NB4 (cell line): ENCODE data around the gene DHX58.

Experiments used
- DNase-seq: peaks from one replicate; pipeline ENCODE4 v3.0.0; 2010; ENCODE audit warnings: low read depth
- H3K4me3 ChIP-seq: one replicate; pipeline ENCODE4 v1.5.1; 2011; ENCODE audit warnings: mild to moderate bottlenecking, low read depth, low read length, moderate library complexity
- MYC ChIP-seq: IDR thresholded peaks from 2 replicates; pipeline ENCODE4 v1.6.1; 2011; ENCODE audit warnings: low read depth, low read length
- POLR2A ChIP-seq: IDR thresholded peaks from 2 replicates; pipeline ENCODE4 v1.6.1; 2011; ENCODE audit warnings: mild to moderate bottlenecking; ENCODE audit not compliant: insufficient read length; ENCODE audit errors: extremely low read depth
- TF ChIP-seq, protein P1 (sequence below): IDR thresholded peaks from one replicate; pipeline ENCODE4 v1.5.1; 2012; ENCODE audit warnings: low read depth, low read length
- TF ChIP-seq, protein P2 (sequence below): IDR thresholded peaks from 2 replicates; pipeline ENCODE4 v1.6.1; 2011; ENCODE audit warnings: low read depth, low read length

The DHX58 gene

DNA sequence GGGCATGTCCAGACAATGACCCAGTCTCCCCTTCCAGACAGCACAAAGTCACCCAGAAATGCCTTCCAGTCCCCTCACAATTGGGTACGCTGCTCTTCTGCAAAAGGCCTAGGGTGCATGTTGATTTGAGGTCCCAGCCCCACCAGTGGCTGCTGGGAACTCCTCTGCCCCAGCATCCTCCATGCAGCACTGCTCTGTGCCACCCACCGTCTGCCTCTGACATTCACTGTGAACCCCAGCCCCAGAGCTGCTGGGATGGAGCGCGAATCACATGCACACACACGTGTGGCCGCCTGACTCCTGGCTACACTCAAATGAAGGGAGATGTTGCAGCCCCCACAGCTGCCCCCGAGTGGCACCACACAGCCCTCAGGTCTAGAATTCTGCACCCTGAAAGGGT, 60.9 kb downstream of the DHX58 start:
- TF ChIP-seq, protein P1, sequence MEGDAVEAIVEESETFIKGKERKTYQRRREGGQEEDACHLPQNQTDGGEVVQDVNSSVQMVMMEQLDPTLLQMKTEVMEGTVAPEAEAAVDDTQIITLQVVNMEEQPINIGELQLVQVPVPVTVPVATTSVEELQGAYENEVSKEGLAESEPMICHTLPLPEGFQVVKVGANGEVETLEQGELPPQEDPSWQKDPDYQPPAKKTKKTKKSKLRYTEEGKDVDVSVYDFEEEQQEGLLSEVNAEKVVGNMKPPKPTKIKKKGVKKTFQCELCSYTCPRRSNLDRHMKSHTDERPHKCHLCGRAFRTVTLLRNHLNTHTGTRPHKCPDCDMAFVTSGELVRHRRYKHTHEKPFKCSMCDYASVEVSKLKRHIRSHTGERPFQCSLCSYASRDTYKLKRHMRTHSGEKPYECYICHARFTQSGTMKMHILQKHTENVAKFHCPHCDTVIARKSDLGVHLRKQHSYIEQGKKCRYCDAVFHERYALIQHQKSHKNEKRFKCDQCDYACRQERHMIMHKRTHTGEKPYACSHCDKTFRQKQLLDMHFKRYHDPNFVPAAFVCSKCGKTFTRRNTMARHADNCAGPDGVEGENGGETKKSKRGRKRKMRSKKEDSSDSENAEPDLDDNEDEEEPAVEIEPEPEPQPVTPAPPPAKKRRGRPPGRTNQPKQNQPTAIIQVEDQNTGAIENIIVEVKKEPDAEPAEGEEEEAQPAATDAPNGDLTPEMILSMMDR, result no peak
- TF ChIP-seq POLR2A, result no peak
- TF ChIP-seq, protein P2, sequence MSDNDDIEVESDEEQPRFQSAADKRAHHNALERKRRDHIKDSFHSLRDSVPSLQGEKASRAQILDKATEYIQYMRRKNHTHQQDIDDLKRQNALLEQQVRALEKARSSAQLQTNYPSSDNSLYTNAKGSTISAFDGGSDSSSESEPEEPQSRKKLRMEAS, result no peak
- no peak for TF ChIP-seq MYC
- DNase-seq, result no peak
- no peak overlapping the region for H3K4me3 ChIP-seq
